ENCODE measurements around the gene TTYH2. TPM values are rescaled to one million over a fixed set of nuclear protein-coding genes. Genes with fewer than 3 reads are reported as not detected.

TTYH2 gene
- total RNA-seq, 2 experiments from 2014 or later: 3.1 to 3.8 TPM

GRCh38 chr17:74179576-74179975 lies 33.8 kb upstream of the TTYH2 start:
- no peaks in the 10 kb centered on the region for H3K36me3 ChIP-seq (ENCODE audit: insufficient read depth, low read length)
- no peak overlapping the region for H3K27ac ChIP-seq (ENCODE audit: low read depth, low read length, poor library complexity, severe bottlenecking)
- H4K20me1 ChIP-seq (ENCODE audit: insufficient read depth, low read length): no peaks in the 10 kb centered on the region
- H3K79me2 ChIP-seq (ENCODE audit: insufficient read depth, low read depth, low read length): no peaks in the 10 kb centered on the region
- H3K4me2 ChIP-seq (ENCODE audit: low read length): no peak overlapping the region
- CTCF ChIA-PET (ENCODE audit: unreplicated experiment): no interaction called here
- no peak for DNase-seq (ENCODE audit: low spot score)
- no TSS peak for BruUV-seq (replicated peaks)
- intact Hi-C loops (cut with micrococcal nuclease; ENCODE audit: unreplicated experiment): loop anchor here (5.0 to 10.0 kb wide), 2 partner anchors 535 to 752 kb away; partner anchors contain the start of gene SDK2
- no peaks in the 10 kb centered on the region for H3K9me3 ChIP-seq (ENCODE audit: low read length)
- no peak for TF ChIP-seq EZH2phosphoT487 (IDR thresholded peaks at IDR 0.05; ENCODE audit: borderline replicate concordance, low read depth, low read length)
- TF ChIP-seq CTCF (conservative IDR thresholded peaks at IDR 0.05; ENCODE audit: low read length): no peak
- POLR2A ChIA-PET: no interaction called here
- H3K9me2 ChIP-seq (ENCODE audit: insufficient read depth, low read length): no peaks in the 10 kb centered on the region
- H2AFZ ChIP-seq (ENCODE audit: low read length): no peak overlapping the region
- H3K4me3 ChIP-seq (ENCODE audit: low read depth, low read length, poor library complexity, severe bottlenecking): no peak overlapping the region
- H3K4me1 ChIP-seq (ENCODE audit: insufficient read depth, low read length, poor library complexity, severe bottlenecking): no peaks in the 10 kb centered on the region

- ChIA-PET CTCF (ENCODE audit: unreplicated experiment) (no interaction called here), POLR2A (interaction anchor here (0.5 kb wide), 1 partner anchor 58 kb away, joined by 3 read pairs; no protein-coding TSS in a partner anchor)
- no TSS peak for BruUV-seq (replicated peaks)
- Histone ChIP-seq H3K36me3 (ENCODE audit: insufficient read depth, low read length) (no peaks in the 10 kb centered on the region), H3K4me2 (ENCODE audit: low read length) (no peak overlapping the region), H2AFZ (ENCODE audit: low read length) (no peak overlapping the region), H3K79me2 (ENCODE audit: insufficient read depth, low read depth, low read length) (no peaks in the 10 kb centered on the region), H3K4me3 (ENCODE audit: low read depth, low read length, poor library complexity, severe bottlenecking) (no peak overlapping the region), H3K9me3 (ENCODE audit: low read length) (no peaks in the 10 kb centered on the region), H3K9me2 (ENCODE audit: insufficient read depth, low read length) (no peaks in the 10 kb centered on the region), H4K20me1 (ENCODE audit: insufficient read depth, low read length) (no peaks in the 10 kb centered on the region), H3K4me1 (ENCODE audit: insufficient read depth, low read length, poor library complexity, severe bottlenecking) (no peaks in the 10 kb centered on the region), H3K27ac (ENCODE audit: low read depth, low read length, poor library complexity, severe bottlenecking) (no peak overlapping the region)
- DNase-seq (ENCODE audit: low spot score): no peak
- no peak for TF ChIP-seq CTCF (conservative IDR thresholded peaks at IDR 0.05; ENCODE audit: low read length)
- no peak for TF ChIP-seq EZH2phosphoT487 (IDR thresholded peaks at IDR 0.05; ENCODE audit: borderline replicate concordance, low read depth, low read length)
- intact Hi-C loops (cut with micrococcal nuclease; ENCODE audit: unreplicated experiment): no loop called here
Measured at GRCh38 chr17:74180336-74180735, 33.0 kb upstream of the TTYH2 start.

- H4K20me1 ChIP-seq (ENCODE audit: insufficient read depth, low read length): no peaks in the 10 kb centered on the region
- H3K36me3 ChIP-seq (ENCODE audit: insufficient read depth, low read length): no peaks in the 10 kb centered on the region
- H3K79me2 ChIP-seq (ENCODE audit: insufficient read depth, low read depth, low read length): no peaks in the 10 kb centered on the region
- no peaks in the 10 kb centered on the region for H3K9me2 ChIP-seq (ENCODE audit: insufficient read depth, low read length)
- no peak overlapping the region for H3K4me2 ChIP-seq (ENCODE audit: low read length)
- BruUV-seq (replicated peaks): no TSS peak
- CTCF ChIA-PET (ENCODE audit: unreplicated experiment): interaction anchor here (0.5 kb wide), 1 partner anchor 685 kb away, joined by 3 read pairs; no protein-coding TSS in a partner anchor
- H3K4me1 ChIP-seq (ENCODE audit: insufficient read depth, low read length, poor library complexity, severe bottlenecking): no peaks in the 10 kb centered on the region
- intact Hi-C loops (cut with micrococcal nuclease; ENCODE audit: unreplicated experiment): no loop called here
- POLR2A ChIA-PET: interaction anchor here (1.0 kb wide), 1 partner anchor 9 kb away, joined by 3 read pairs; no protein-coding TSS in a partner anchor
- H3K27ac ChIP-seq (ENCODE audit: low read depth, low read length, poor library complexity, severe bottlenecking): no peak overlapping the region
- no peak for DNase-seq (ENCODE audit: low spot score)
- H3K4me3 ChIP-seq (ENCODE audit: low read depth, low read length, poor library complexity, severe bottlenecking): no peak overlapping the region
- no peak overlapping the region for H2AFZ ChIP-seq (ENCODE audit: low read length)
- H3K9me3 ChIP-seq (ENCODE audit: low read length): no peaks in the 10 kb centered on the region
- TF ChIP-seq CTCF (conservative IDR thresholded peaks at IDR 0.05; ENCODE audit: low read length) (no peak), EZH2phosphoT487 (IDR thresholded peaks at IDR 0.05; ENCODE audit: borderline replicate concordance, low read depth, low read length) (no peak)
Measured at GRCh38 chr17:74181341-74181740, 32.0 kb upstream of the TTYH2 start.
